Measurements from ENCODE around the gene LPP. TPM values are rescaled to one million over a fixed set of nuclear protein-coding genes. Genes with fewer than 3 reads are reported as not detected.

The LPP gene
- polyA plus RNA-seq, 3 donors, result 24.5 to 26.1 (median 25.4) TPM

GRCh38 chr3:188527389-188527788 is 373.4 kb downstream of the LPP start:
- no peak for DNase-seq (ENCODE audit: low read depth in 3 of 3, low spot score in 2 of 3)

DNA sequence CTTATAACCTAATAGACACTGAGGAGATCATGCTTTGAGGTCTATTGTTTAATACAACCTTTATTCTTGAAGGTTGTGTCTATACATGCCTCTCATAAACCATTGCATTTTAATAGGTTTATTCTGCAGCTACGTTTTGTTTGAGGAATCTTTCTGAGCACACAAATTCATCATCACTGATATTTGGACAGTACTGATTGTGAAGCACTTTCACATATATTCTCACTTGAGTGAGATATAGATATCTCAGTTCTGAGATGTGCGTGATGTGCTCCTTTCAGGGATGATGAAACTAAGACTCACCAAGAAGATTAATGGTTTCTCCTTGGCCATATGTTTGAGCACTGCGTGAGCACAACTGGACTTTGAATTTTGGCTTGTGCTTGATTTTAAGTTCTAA is 374.4 kb downstream of the LPP start:
- DNase-seq (ENCODE audit: low read depth in 3 of 3, low spot score in 2 of 3), result no peak

DNA sequence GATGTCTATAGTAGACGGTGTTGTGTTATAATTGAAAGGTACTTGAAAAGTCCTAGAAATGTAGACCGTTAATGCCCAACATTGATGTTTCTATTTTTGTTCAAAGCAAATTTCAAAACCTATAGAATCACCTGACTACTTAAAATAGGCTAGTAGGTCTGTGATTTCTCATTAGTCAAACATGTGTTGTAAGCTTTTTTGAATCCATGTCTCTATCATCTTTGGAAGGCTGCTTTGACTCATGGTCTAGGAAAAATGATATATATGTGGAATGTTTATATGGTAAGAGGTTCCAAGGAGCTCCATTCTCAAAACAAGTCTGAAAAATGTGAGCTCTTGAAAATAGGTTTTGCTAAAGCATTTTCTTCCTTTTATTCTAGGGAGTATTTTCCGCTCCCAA is 375.3 kb downstream of the LPP start:
- no peak for DNase-seq (ENCODE audit: low read depth in 3 of 3, low spot score in 2 of 3)

GRCh38 chr3:188530226-188530625 is 376.3 kb downstream of the LPP start:
- no peak for DNase-seq (ENCODE audit: low read depth in 3 of 3, low spot score in 2 of 3)

GRCh38 chr3:188531210-188531609 is 377.3 kb downstream of the LPP start:
- no peak for DNase-seq (ENCODE audit: low read depth in 3 of 3, low spot score in 2 of 3)

DNA sequence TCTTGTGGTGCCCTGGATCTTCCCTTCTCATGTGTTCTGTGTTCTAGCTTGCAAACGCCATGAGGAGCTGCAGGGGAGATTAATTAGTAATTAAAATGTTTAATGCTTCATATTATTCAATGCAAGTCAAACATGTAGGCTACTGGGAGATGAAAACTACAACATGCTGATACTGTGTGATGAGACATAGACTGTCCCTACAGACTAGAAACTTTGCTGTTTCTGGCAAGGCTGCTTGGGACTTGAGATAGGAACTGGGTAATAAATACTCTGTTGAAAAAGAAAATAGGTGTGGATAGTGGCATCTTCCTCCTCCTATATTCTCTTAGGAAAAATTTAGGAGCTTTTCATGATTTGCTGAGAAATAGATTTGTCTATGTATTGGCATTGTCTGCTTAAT is 379.2 kb downstream of the LPP start:
- DNase-seq (ENCODE audit: low read depth in 3 of 3, low spot score in 2 of 3), result no peak

GRCh38 chr3:188533612-188534357 is 379.8 kb downstream of the LPP start:
- no peak for DNase-seq (ENCODE audit: low read depth in 3 of 3, low spot score in 2 of 3)

DNA sequence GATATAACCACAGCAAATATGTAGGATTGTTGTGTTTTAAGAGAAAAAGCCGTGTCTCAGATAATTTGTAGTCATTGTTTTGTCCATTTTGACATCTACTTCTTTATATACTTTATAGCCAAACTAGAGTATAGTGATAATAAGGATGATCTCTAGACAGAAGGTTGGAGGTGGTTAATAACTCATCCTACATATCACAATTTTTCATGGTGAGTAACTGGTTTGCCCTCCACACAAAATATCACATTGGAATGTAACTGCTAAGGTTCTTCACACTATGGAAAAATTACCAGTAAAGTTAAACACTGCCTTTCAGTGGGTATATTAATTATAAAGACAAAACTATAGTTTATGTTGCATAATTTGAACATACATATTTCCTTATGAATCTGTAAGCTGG is 380.7 kb downstream of the LPP start:
- DNase-seq (ENCODE audit: low read depth in 3 of 3, low spot score in 2 of 3), result no peak

DNA sequence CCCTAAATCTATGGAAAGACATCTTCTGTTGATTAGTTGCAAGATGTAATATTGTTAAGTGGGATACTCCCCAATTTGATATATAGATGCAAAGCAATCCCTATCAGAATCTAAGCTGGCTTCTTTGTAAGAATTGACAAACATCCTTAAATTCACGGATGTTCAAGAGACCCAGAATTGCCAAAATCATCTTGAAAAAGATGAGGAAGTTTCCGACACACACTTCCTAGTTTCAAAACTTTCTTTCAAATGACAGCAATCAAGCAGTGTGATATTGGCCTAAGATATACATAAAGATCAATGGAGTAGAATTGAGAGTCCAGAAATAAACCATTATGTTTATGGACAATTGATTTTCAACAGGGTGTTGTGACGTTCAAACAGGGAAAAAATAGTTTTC is 383.6 kb downstream of the LPP start:
- DNase-seq (ENCODE audit: low read depth in 3 of 3, low spot score in 2 of 3), result no peak

GRCh38 chr3:188539037-188539436 is 385.1 kb downstream of the LPP start:
- DNase-seq (ENCODE audit: low read depth in 3 of 3, low spot score in 2 of 3), result no peak

GRCh38 chr3:188539631-188540194 is 385.8 kb downstream of the LPP start:
- DNase-seq (ENCODE audit: low read depth in 3 of 3, low spot score in 2 of 3), result no peak

DNA sequence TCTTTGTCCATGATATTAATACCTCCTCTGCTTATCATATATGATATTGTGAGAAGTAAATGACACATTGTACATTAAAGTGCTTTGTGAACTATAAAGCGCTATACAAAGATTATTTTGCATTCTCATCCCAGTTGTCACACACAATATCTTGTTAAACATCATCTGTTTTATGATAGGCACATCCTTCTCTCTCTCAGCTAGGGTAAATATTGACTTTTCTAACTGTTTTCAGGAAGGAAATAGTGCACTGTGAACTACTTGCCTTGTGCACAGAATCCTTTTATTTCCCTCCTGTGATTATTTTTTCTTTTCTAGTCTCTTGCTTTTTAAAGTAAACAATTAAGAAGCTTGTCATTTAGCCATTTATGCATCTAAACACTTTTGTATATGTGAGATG is 388.2 kb downstream of the LPP start:
- DNase-seq (ENCODE audit: low read depth in 3 of 3, low spot score in 2 of 3), result no peak

GRCh38 chr3:188544012-188544411 is 390.1 kb downstream of the LPP start:
- no peak for DNase-seq (ENCODE audit: low read depth in 3 of 3, low spot score in 2 of 3)

GRCh38 chr3:188546835-188547670 is 393.1 kb downstream of the LPP start:
- DNase-seq (ENCODE audit: low read depth in 3 of 3, low spot score in 2 of 3), result no peak

- no peak for DNase-seq (ENCODE audit: low read depth in 3 of 3, low spot score in 2 of 3)
Measured at GRCh38 chr3:188553569-188553968, 399.6 kb downstream of the LPP start.

DNA sequence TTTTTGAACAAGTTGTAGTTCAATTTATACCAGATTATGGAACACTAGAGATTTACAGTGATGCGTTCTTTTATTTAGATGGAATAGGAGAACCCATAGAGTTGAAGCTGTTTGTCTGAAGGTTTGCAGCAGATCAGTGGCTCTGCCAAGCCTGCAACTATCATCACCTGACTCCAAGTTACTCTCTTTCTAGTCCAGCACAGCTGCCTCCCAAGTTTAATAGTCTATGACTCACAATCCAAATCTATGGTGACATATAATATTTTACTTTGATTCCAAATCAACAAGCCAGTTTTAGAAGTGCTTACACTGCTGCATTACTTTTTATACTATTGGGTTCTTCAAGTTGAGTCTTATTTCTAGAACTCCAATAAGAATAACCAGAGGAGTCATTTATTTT is 400.4 kb downstream of the LPP start:
- DNase-seq (ENCODE audit: low read depth in 3 of 3, low spot score in 2 of 3), result no peak

DNA sequence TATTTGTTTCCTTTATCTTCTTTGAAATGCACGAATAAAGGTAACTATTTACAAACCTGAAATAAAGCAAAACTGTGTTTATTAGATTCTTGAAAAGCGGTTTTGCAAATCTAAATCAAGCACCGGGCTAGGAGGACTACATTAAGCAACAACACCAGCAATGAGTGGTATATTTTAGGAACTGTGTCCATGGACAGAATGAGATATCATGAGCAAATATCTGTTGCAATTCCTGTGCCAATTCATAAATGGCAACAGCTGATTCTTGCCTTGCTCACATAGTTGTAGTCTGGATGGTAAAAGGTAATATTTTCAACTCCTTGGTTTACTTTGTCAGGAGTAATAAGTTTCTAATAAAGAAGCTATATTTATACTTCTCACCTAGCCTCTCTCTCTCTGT is 403.3 kb downstream of the LPP start:
- no peak for DNase-seq (ENCODE audit: low read depth in 3 of 3, low spot score in 2 of 3)

- DNase-seq (ENCODE audit: low read depth in 3 of 3, low spot score in 2 of 3), result no peak
Measured at GRCh38 chr3:188558343-188559071, 404.6 kb downstream of the LPP start.

GRCh38 chr3:188559072-188559429 is 405.1 kb downstream of the LPP start:
- no peak for DNase-seq (ENCODE audit: low read depth in 3 of 3, low spot score in 2 of 3)

- DNase-seq (ENCODE audit: low read depth in 3 of 3, low spot score in 2 of 3), result no peak
Measured at GRCh38 chr3:188559856-188560255, 405.9 kb downstream of the LPP start.

DNA sequence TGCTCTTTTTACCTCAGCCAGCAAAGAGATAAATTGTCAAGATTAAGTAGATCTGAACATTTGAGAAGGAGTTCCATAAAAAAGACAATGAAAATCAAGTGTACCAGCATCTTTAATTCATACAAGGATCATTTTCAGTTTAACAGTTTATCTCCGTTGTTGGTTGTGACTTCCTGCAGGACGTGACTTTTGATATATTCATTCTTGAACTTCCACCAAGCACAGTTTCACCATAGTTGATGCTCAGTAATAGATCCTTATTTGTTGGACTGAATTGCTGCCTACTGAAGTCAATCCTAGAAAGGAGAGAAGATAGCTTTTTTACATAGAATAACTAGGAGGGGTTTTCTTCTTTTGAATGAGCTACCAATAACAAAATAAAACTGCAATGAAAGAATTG is 408.2 kb downstream of the LPP start:
- no peak for DNase-seq (ENCODE audit: low read depth in 3 of 3, low spot score in 2 of 3)

Measured in right renal cortex interstitium (tissue), 3 donors.